OCI-LY1 (cell line): ENCODE results near the gene RPL13.

ENCODE experiments used
- H2AFZ ChIP-seq: fragments of 200-600 bp; sonication (generic), shearing (Covaris generic); 2 replicates; pipeline ENCODE4 v1.6.0; 2014; ENCODE audit warnings: antibody characterized with exemption, mild to moderate bottlenecking, low read length
- H3F3A ChIP-seq: fragments of 200-600 bp; sonication (generic), shearing (Covaris generic); 2 replicates; pipeline ENCODE4 v1.6.0; 2014; ENCODE audit warnings: mild to moderate bottlenecking, antibody characterized with exemption, low read length, moderate library complexity; ENCODE audit not compliant: insufficient read depth
- H3K27ac ChIP-seq: fragments of 200-600 bp; sonication (generic); 2 replicates; pipeline ENCODE4 v1.5.1; 2014; ENCODE audit warnings: low read length, mixed run types, mild to moderate bottlenecking, low read depth; ENCODE audit not compliant: poor library complexity, severe bottlenecking
- H3K27me3 ChIP-seq: fragments of 200-600 bp; sonication (generic); 2 replicates; pipeline ENCODE4 v1.6.0; 2014; ENCODE audit warnings: antibody characterized with exemption, mild to moderate bottlenecking, low read length, moderate library complexity; ENCODE audit not compliant: insufficient read depth
- H3K36me3 ChIP-seq: fragments of 200-600 bp; sonication (generic); 2 replicates; pipeline ENCODE4 v1.6.1; 2014; ENCODE audit warnings: mild to moderate bottlenecking, antibody characterized with exemption, low read length, moderate library complexity, mixed read lengths; ENCODE audit not compliant: insufficient read depth
- H3K4me1 ChIP-seq: fragments of 200-600 bp; sonication (generic); 2 replicates; pipeline ENCODE4 v1.5.1; 2014; ENCODE audit warnings: mild to moderate bottlenecking, low read length, moderate library complexity; ENCODE audit not compliant: insufficient read depth, severe bottlenecking
- H3K4me2 ChIP-seq: fragments of 200-600 bp; sonication (generic), shearing (Covaris generic); 2 replicates; pipeline ENCODE4 v1.6.1; 2014; ENCODE audit warnings: low read length
- H3K4me3 ChIP-seq: fragments of 200-600 bp; sonication (generic); 2 replicates; pipeline ENCODE4 v1.5.1; 2014; ENCODE audit warnings: low read length, low read depth, mild to moderate bottlenecking, mixed read lengths; ENCODE audit not compliant: poor library complexity, severe bottlenecking
- H3K79me2 ChIP-seq: fragments of 200-600 bp; shearing (Covaris generic); 2 replicates; pipeline ENCODE4 v1.6.1; 2016; ENCODE audit warnings: mixed run types, low read length, mixed read lengths; ENCODE audit not compliant: insufficient read depth
- H3K9ac ChIP-seq: fragments of 200-600 bp; sonication (generic), shearing (Covaris generic); 2 replicates; pipeline ENCODE4 v1.6.1; 2014; ENCODE audit warnings: mild to moderate bottlenecking, low read length, mixed read lengths
- H3K9me2 ChIP-seq: fragments of 200-600 bp; sonication (generic), shearing (Covaris generic); 2 replicates; pipeline ENCODE4 v1.6.1; 2014; ENCODE audit warnings: low read depth, mild to moderate bottlenecking, low read length, mixed read lengths
- H3K9me3 ChIP-seq: fragments of 200-600 bp; shearing (Covaris generic); 2 replicates; pipeline ENCODE4 v1.6.1; 2014; ENCODE audit warnings: low read length, mixed read lengths
- H4K20me1 ChIP-seq: fragments of 200-600 bp; sonication (generic), shearing (Covaris generic); 2 replicates; pipeline ENCODE4 v1.6.0; 2016; ENCODE audit warnings: mild to moderate bottlenecking, low read length; ENCODE audit not compliant: insufficient read depth
- EZH2 ChIP-seq: fragments of 200-600 bp; sonication (generic), shearing (Covaris generic); IDR thresholded peaks from 2 replicates; pipeline ENCODE4 v1.8.0; 2017; ENCODE audit warnings: borderline replicate concordance, mixed run types, mild to moderate bottlenecking, antibody characterized with exemption, low read length, moderate library complexity, mixed read lengths
- TF ChIP-seq, protein P1 (sequence below): fragments of 200-600 bp; sonication (generic), shearing (Covaris generic); IDR thresholded peaks from 2 replicates; pipeline ENCODE4 v1.5.1; 2017; ENCODE audit warnings: mild to moderate bottlenecking, antibody characterized with exemption, low read length, moderate library complexity, mixed read lengths

RPL13 gene

DNA sequence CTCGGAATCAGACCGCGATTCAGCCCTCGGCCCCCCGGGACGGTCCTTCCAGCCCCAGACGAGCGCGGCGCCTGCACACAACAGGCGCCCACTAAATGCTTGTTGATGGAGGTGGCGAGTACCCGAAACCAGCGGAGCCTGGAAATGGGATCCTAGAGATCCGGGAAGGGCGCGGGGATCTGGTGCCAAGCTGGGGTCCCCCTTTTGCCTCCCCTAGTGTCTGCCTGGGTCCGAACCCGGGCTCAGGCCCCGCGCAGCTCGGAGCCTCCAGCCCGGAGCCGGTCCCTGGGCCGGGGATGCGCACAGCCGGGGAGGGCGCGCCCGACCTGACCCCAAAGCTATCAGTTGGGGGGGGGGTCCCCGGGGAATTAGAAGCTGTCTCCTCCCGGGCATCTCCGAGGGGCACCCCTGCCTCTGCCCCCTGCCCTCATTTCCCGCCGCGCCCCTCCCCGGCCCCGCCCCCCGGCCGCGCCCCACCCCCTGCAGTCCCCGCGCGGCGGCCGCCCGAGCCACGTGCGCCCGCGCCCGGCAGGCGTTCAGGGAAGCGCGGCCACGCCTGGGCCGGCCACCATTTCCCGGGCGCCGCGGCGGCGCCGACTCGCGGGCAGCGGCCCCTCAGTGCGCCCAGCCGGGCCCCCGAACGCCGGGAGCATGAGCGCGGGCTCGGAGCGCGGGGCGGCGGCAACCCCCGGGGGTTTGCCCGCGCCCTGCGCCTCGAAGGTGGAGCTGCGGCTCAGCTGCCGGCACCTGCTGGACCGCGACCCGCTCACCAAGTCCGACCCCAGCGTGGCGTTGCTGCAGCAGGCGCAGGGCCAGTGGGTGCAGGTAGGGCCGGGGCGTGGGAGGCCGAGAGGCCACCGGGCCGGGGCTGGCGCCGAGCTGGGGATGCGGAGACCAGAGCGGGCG, 15.0 kb downstream of the RPL13 start, which contains the start of gene CPNE7:
TSS of gene CPNE7 (plus strand) at position 512 of the 906 bp plus-strand sequence. CDS start at position 652, 140 bp downstream.
- no peaks in the 10 kb centered on the region for H3K9me2 ChIP-seq
- H3K4me3 ChIP-seq = peak within 1 kb of the TSS; percentile 35
- H2AFZ ChIP-seq = no peak within 1 kb of the TSS
- H3F3A ChIP-seq = no peaks in the 10 kb centered on the region
- no peaks in the 10 kb centered on the region for H4K20me1 ChIP-seq
- no peaks in the 10 kb centered on the region for H3K79me2 ChIP-seq
- no peaks in the 10 kb centered on the region for H3K9me3 ChIP-seq
- peak within 1 kb of the TSS; percentile 28 for H3K4me2 ChIP-seq
- peaks cover 21% of the 10 kb centered on the region for H3K27me3 ChIP-seq
- H3K9ac ChIP-seq = no peak within 1 kb of the TSS
- H3K4me1 ChIP-seq = peaks cover 7% of the 10 kb centered on the region
- TF ChIP-seq, protein P1, sequence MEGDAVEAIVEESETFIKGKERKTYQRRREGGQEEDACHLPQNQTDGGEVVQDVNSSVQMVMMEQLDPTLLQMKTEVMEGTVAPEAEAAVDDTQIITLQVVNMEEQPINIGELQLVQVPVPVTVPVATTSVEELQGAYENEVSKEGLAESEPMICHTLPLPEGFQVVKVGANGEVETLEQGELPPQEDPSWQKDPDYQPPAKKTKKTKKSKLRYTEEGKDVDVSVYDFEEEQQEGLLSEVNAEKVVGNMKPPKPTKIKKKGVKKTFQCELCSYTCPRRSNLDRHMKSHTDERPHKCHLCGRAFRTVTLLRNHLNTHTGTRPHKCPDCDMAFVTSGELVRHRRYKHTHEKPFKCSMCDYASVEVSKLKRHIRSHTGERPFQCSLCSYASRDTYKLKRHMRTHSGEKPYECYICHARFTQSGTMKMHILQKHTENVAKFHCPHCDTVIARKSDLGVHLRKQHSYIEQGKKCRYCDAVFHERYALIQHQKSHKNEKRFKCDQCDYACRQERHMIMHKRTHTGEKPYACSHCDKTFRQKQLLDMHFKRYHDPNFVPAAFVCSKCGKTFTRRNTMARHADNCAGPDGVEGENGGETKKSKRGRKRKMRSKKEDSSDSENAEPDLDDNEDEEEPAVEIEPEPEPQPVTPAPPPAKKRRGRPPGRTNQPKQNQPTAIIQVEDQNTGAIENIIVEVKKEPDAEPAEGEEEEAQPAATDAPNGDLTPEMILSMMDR = no peak
- TF ChIP-seq EZH2 = no peak
- no peaks in the 10 kb centered on the region for H3K36me3 ChIP-seq
- H3K27ac ChIP-seq = no peak within 1 kb of the TSS

DNA sequence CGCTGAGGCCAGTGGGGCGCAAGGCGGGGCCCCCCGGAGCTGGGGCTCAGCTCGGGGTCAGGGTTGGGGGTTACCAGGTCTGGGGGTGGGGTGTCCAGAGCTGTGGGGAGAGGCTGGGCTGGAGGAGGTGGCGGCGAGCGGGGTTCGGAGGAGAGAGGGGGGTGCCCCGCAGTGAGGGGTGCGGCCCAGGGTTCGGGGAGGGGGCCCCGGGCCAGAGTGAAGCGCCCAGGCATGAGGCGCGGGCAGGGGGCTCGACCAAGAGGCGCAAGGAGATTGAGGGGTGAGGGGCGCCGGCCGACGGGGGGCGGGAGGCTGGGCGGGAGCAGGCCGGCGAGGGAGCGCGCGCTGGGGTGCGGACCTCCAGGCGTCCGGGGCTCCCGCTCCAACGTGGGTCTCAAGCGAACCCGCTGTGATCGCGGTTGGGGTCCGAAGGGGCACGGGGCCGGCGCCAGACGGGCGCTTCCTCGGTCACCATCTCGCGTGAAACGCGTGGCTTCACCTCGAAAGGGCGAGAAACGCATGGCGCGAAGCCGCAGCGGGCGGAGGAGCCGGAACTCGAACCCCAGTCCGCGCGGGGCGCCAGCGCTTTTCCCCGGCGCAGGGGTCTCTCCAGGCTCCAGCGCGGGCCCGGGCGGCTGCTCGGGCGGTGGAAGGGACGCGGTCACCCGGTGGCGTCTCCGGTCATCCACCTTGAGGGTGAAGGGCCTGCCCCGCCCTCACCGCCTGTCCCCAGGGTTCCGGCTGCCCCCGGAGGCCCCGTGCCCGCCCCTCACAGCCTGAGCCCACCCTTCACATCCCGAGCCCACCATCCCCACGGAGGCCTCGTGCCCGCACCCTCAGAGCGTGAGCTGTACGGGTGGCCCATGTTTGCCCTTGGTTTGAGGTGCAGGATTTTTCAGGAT, 15.9 kb downstream of the RPL13 start:
- H3F3A ChIP-seq = no peaks in the 10 kb centered on the region
- H3K27ac ChIP-seq = no peak overlapping the region
- H3K4me2 ChIP-seq = no peak overlapping the region
- H3K4me1 ChIP-seq = peaks cover 7% of the 10 kb centered on the region
- no peaks in the 10 kb centered on the region for H3K79me2 ChIP-seq
- H3K9me3 ChIP-seq = no peaks in the 10 kb centered on the region
- no peaks in the 10 kb centered on the region for H4K20me1 ChIP-seq
- no peaks in the 10 kb centered on the region for H3K9me2 ChIP-seq
- TF ChIP-seq, protein P1 = no peak
- no peak for TF ChIP-seq EZH2
- no peak overlapping the region for H3K9ac ChIP-seq
- H2AFZ ChIP-seq = no peak overlapping the region
- no peak overlapping the region for H3K4me3 ChIP-seq
- peaks cover 19% of the 10 kb centered on the region for H3K27me3 ChIP-seq
- H3K36me3 ChIP-seq = no peaks in the 10 kb centered on the region

DNA sequence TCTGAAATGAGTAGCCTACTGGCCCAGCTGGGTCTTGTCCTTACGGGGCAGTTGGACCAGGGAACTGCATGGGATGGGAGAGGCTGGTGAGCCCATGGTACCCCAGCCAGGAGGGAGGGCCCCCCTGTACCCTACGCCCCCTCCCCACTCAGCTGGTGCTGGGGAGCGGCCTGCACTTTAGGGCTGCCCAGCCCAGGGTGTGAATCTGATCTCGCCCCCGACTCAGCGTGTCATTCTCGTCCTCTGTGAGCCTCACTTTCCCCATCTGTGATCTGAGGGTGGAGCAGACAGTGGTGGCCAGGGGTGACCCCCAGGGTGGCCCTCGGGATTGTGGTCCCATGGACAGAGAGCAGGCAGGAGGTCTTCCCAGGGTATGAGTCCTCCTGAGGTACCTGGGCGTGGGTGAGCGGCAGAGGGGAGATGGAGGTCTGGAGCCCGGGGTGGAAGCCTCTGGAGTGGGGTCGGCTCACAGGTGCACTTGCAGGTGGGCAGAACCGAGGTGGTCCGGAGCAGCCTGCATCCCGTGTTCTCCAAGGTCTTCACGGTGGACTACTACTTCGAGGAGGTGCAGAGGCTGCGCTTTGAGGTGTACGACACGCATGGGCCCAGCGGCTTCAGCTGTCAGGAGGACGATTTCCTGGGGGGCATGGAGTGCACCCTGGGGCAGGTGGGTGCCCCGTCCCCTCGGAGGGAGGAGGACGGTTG, 16.7 kb downstream of the RPL13 start:
- TF ChIP-seq EZH2 = no peak
- TF ChIP-seq, protein P1 = no peak
- Histone ChIP-seq H3K27ac (no peak overlapping the region), H3K9ac (no peak overlapping the region), H4K20me1 (no peaks in the 10 kb centered on the region), H3K4me1 (peaks cover 7% of the 10 kb centered on the region), H2AFZ (no peak overlapping the region), H3K9me3 (no peaks in the 10 kb centered on the region), H3K4me3 (no peak overlapping the region), H3F3A (no peaks in the 10 kb centered on the region), H3K9me2 (no peaks in the 10 kb centered on the region), H3K27me3 (peaks cover 17% of the 10 kb centered on the region), H3K36me3 (no peaks in the 10 kb centered on the region), H3K4me2 (no peak overlapping the region), H3K79me2 (no peaks in the 10 kb centered on the region)
